Measurements from ENCODE around the gene DDOST.

Gene DDOST

GRCh38 chr1:20684651-20685050 is 23.5 kb upstream of the DDOST start:
- no peak for DNase-seq (ENCODE audit: extremely low spot score)
- ChIA-PET POLR2A (no interaction called here), CTCF (interaction anchor here (1.4 kb wide), 1 partner anchor 12 kb away, joined by 4 read pairs; no protein-coding TSS in a partner anchor)
- TF ChIP-seq CTCF (IDR thresholded peaks at IDR 0.05; ENCODE audit: control extremely low read depth, extremely low read depth, low read depth, missing control alignments) = no peak

- ChIA-PET CTCF (interaction anchor here (1.0 to 1.3 kb wide), 2 partner anchors 13 to 511 kb away, joined by 3 to 4 read pairs; no protein-coding TSS in a partner anchor), POLR2A (interaction anchor here (0.6 kb wide), 1 partner anchor 1091 kb away, joined by 3 read pairs; no protein-coding TSS in a partner anchor)
- no peak for TF ChIP-seq CTCF (IDR thresholded peaks at IDR 0.05; ENCODE audit: control extremely low read depth, extremely low read depth, low read depth, missing control alignments)
- DNase-seq (ENCODE audit: extremely low spot score) = no peak
Measured at GRCh38 chr1:20684050-20684620, 23.0 kb upstream of the DDOST start.

- CTCF ChIA-PET = interaction anchor here (1.0 to 1.3 kb wide), 2 partner anchors 13 to 512 kb away, joined by 3 to 4 read pairs; no protein-coding TSS in a partner anchor
- TF ChIP-seq CTCF (IDR thresholded peaks at IDR 0.05; ENCODE audit: control extremely low read depth, extremely low read depth, low read depth, missing control alignments) = no peak
- DNase-seq (ENCODE audit: extremely low spot score) = no peak
- POLR2A ChIA-PET = interaction anchor here (0.6 kb wide), 1 partner anchor 1091 kb away, joined by 3 read pairs; no protein-coding TSS in a partner anchor
Measured at GRCh38 chr1:20683614-20684013, 22.4 kb upstream of the DDOST start.

- CTCF ChIA-PET = interaction anchor here (1.3 kb wide), 1 partner anchor 14 kb away, joined by 4 read pairs; no protein-coding TSS in a partner anchor
- no peak for DNase-seq (ENCODE audit: extremely low spot score)
- POLR2A ChIA-PET = no interaction called here
- TF ChIP-seq CTCF (IDR thresholded peaks at IDR 0.05; ENCODE audit: control extremely low read depth, extremely low read depth, low read depth, missing control alignments) = no peak
Measured at GRCh38 chr1:20682571-20683236, 21.5 kb upstream of the DDOST start.

- DNase-seq (ENCODE audit: extremely low spot score) = no peak
- CTCF ChIA-PET = no interaction called here
- no peak for TF ChIP-seq CTCF (IDR thresholded peaks at IDR 0.05; ENCODE audit: control extremely low read depth, extremely low read depth, low read depth, missing control alignments)
- POLR2A ChIA-PET = interaction anchor here (0.5 kb wide), 1 partner anchor 221 kb away, joined by 5 read pairs; no protein-coding TSS in a partner anchor
Measured at GRCh38 chr1:20681999-20682398, 20.8 kb upstream of the DDOST start.

GRCh38 chr1:20680269-20680668 is 19.1 kb upstream of the DDOST start:
- ChIA-PET CTCF (interaction anchor here (1.4 to 1.5 kb wide), 2 partner anchors 16 to 515 kb away, joined by 3 to 4 read pairs; no protein-coding TSS in a partner anchor), POLR2A (no interaction called here)
- no peak for DNase-seq (ENCODE audit: extremely low spot score)
- TF ChIP-seq CTCF (IDR thresholded peaks at IDR 0.05; ENCODE audit: control extremely low read depth, extremely low read depth, low read depth, missing control alignments) = no peak

All from GM10248 (cell line).